Panc1 (cell line): ENCODE results near the gene COL13A1.

ENCODE experiments used
- CTCF ChIP-seq: fragments of 450-650 bp; IDR thresholded peaks from 2 replicates; pipeline ENCODE4 v1.5.1; 2017; ENCODE audit warnings: mild to moderate bottlenecking
- POLR2AphosphoS5 ChIP-seq: IDR thresholded peaks from 2 replicates; pipeline ENCODE4 v1.6.1; 2012; ENCODE audit warnings: mild to moderate bottlenecking, low read depth, low read length, moderate library complexity
- REST ChIP-seq, 2 experiments: IDR thresholded peaks; 2 replicates each; pipeline ENCODE4 v1.6.1; 2011 to 2012; ENCODE audit warnings: low read depth in 2 of 2, control low read depth in 1 of 2, low read length in 1 of 2, mild to moderate bottlenecking in 1 of 2, moderate library complexity in 1 of 2; ENCODE audit not compliant: insufficient read depth in 1 of 2

- TF ChIP-seq CTCF, result no peak
- TF ChIP-seq REST (IDR thresholded peaks at IDR 0.05; ENCODE audit: insufficient read depth in 1 of 2, low read depth in 2 of 2, low read length in 1 of 2), result no peak
- no peak for TF ChIP-seq POLR2AphosphoS5
Observed at GRCh38 chr10:69881202-69881601, 79.5 kb downstream of the COL13A1 start.
